H1 (cell line): ENCODE results near the gene BLCAP. TPM values are rescaled to one million over a fixed set of nuclear protein-coding genes. Genes with fewer than 3 reads are reported as not detected.

ENCODE experiments used
- BRCA1 ChIP-seq: IDR thresholded peaks from 2 replicates; pipeline ENCODE4 v1.6.1; 2012; ENCODE audit warnings: low read depth, low read length, improper control_type of control experiment
- CTBP2 ChIP-seq: IDR thresholded peaks from 2 replicates; pipeline ENCODE4 v1.7.0; 2011; ENCODE audit warnings: borderline replicate concordance, mild to moderate bottlenecking, moderate library complexity, mixed read lengths, low read length; ENCODE audit not compliant: insufficient read depth, insufficient read length
- SP2 ChIP-seq: IDR thresholded peaks from 2 replicates; pipeline ENCODE4 v1.6.1; 2012; ENCODE audit warnings: mild to moderate bottlenecking, low read length, inconsistent platforms
- TAF1 ChIP-seq: IDR thresholded peaks from 2 replicates; pipeline ENCODE4 v1.6.1; 2011; ENCODE audit warnings: mild to moderate bottlenecking, low read depth, low read length
- polyA plus RNA-seq, 7 experiments: library from polyadenylated mRNA; depleted of rRNA in 3 of 7; stranded (reverse) in 5 of 7; unstranded in 2 of 7; fragments of >200 nt in 5 of 7; fragments of 200-250 nt in 2 of 7; gene quantifications; 1 replicate in 5 of 7; 2 replicates in 1 of 7; 4 replicates in 1 of 7; pipeline versions ENCODE4 v1.2.1 to v1.2.3, GENCODE V29; 2011 to 2013; ENCODE audit warnings: missing spikeins in 2 of 7, mixed read lengths in 2 of 7
- total RNA-seq: library from RNA; stranded (reverse); fragmentation: NEBNext Ultra II Directional; extraction: Animal tissue kit (Norgen Biotek cat#: 25700); gene quantifications from 2 replicates; pipeline ENCODE4 v1.2.1, GENCODE V29; 2021

The BLCAP gene
- total and polyA plus RNA-seq, 2 of the 8 experiments (the other 6 are each of a cell fraction or from before 2014, with no cell fraction given), result 60.3 to 72.2 TPM

GRCh38 chr20:37558779-37559178 lies 31.1 kb upstream of the BLCAP start (continued):
- TF ChIP-seq TAF1 (no peak), SP2 (no peak), CTBP2 (no peak), BRCA1 (no peak)
